Neuron (in vitro differentiated cells): ENCODE data around the gene SLC6A9.

ENCODE experiments used
- H2AFZ ChIP-seq: one replicate; pipeline ENCODE4 v1.6.1; 2013; ENCODE audit warnings: low read depth, mild to moderate bottlenecking, inconsistent platforms, low read length, moderate library complexity
- H3K27me3 ChIP-seq: one replicate; pipeline ENCODE4 v1.6.1; 2013; ENCODE audit warnings: low read length; ENCODE audit not compliant: insufficient read depth
- H3K36me3 ChIP-seq: one replicate; pipeline ENCODE4 v1.6.1; 2013; ENCODE audit warnings: low read length; ENCODE audit not compliant: insufficient read depth
- H3K4me1 ChIP-seq: one replicate; pipeline ENCODE4 v1.6.1; 2013; ENCODE audit warnings: low read length; ENCODE audit not compliant: insufficient read depth
- H3K4me3 ChIP-seq: 2 replicates; pipeline ENCODE4 v1.5.1; 2013; ENCODE audit warnings: mild to moderate bottlenecking, low read length, moderate library complexity
- H3K9me3 ChIP-seq: one replicate; pipeline ENCODE4 v1.6.1; 2013; ENCODE audit warnings: low read length

Gene SLC6A9

GRCh38 chr1:43956234-43956633, 75.0 kb downstream of the SLC6A9 start:
- Histone ChIP-seq H3K4me3 (no peak overlapping the region), H3K36me3 (peaks cover 35% of the 10 kb centered on the region)

DNA sequence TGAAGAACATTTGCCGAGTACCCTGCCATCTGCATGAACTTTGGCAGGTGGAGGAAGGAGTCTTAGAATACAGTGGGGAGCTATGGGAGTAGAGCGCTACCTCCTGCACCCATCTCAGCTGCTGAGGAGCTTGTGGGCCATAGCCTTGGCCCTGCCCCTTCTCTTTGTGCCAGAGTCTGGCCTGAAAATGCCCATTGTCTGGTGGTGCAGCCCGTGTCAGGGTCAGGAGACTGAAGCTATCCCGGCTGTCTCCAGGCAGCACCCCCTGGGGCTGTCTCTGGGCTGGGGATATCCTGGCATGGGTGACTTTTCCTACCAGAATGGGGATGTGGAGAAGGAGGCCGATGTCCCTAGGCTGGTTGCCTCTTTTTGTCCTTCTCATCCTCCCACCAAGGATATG, 77.2 kb downstream of the SLC6A9 start:
- no peaks in the 10 kb centered on the region for H3K9me3 ChIP-seq
- H3K36me3 ChIP-seq = peaks cover 30% of the 10 kb centered on the region
- H2AFZ ChIP-seq = no peak overlapping the region
- H3K4me3 ChIP-seq = no peak overlapping the region
- H3K27me3 ChIP-seq = no peaks in the 10 kb centered on the region
- peaks cover 12% of the 10 kb centered on the region for H3K4me1 ChIP-seq

More at GRCh38 chr1:43956234-43956633, 75.0 kb downstream of the SLC6A9 start:
- H3K27me3 ChIP-seq = no peaks in the 10 kb centered on the region
- no peak overlapping the region for H2AFZ ChIP-seq
- no peaks in the 10 kb centered on the region for H3K9me3 ChIP-seq
- peaks cover 12% of the 10 kb centered on the region for H3K4me1 ChIP-seq

- no peaks in the 10 kb centered on the region for H3K9me3 ChIP-seq
- no peak overlapping the region for H2AFZ ChIP-seq
- H3K36me3 ChIP-seq = peaks cover 28% of the 10 kb centered on the region
- no peaks in the 10 kb centered on the region for H3K27me3 ChIP-seq
- peaks cover 14% of the 10 kb centered on the region for H3K4me1 ChIP-seq
- no peak overlapping the region for H3K4me3 ChIP-seq
Observed at GRCh38 chr1:43953361-43953760, 77.9 kb downstream of the SLC6A9 start.

DNA sequence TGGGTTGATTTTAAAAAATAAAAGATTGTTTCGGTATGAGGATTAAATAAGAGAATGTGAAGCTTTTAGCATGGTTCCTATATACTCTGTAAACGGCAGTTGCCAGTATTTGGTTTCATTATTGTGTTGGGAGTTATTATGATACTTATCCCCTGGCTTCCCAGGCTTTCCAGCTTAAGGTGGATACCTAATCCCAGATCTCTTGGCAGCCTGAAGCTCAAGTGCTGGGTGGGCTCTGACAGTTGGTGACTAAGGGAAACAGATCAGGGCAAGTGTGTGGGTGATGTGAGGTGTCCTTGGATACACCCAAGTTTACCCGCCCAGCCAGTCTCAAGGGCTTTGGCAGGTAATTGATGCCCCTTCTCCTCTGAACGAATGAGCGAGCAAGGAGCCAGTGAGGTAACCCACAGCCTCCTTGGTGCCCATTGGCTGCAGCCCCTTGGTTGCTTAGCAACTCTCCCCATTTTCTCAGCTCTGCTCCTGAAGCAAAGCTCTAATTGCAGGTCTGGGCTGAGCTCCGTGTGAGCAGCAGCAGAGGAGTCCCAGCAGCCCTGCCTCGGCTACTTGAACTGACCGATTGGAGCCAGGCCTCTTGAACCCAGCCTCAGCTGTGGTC, 78.4 kb downstream of the SLC6A9 start:
- Histone ChIP-seq H3K9me3 (no peaks in the 10 kb centered on the region), H3K4me3 (no peak overlapping the region), H3K27me3 (no peaks in the 10 kb centered on the region), H3K36me3 (peaks cover 25% of the 10 kb centered on the region), H2AFZ (no peak overlapping the region), H3K4me1 (peaks cover 19% of the 10 kb centered on the region)

GRCh38 chr1:43951021-43951985, 80.0 kb downstream of the SLC6A9 start:
- Histone ChIP-seq H3K27me3 (no peaks in the 10 kb centered on the region), H3K4me3 (no peak overlapping the region), H3K36me3 (peaks cover 10% of the 10 kb centered on the region)

DNA sequence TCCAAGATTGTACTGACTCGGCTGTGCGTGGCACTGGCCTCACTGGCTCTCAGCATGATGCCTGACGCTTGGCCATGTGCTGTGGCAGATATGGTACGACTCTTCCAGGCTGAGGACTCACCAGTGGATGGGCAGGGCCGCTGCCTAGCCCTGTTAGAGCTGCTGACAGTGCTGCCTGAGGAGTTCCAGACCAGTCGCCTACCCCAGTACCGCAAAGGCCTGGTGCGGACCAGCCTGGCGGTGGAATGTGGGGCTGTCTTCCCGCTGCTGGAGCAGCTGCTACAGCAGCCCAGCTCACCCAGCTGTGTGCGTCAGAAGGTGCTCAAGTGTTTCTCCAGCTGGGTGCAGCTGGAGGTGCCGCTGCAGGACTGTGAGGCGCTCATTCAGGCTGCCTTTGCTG, 81.6 kb downstream of the SLC6A9 start:
- no peak overlapping the region for H2AFZ ChIP-seq
- peaks cover 31% of the 10 kb centered on the region for H3K4me1 ChIP-seq
- H3K4me3 ChIP-seq = no peak overlapping the region
- peaks cover 10% of the 10 kb centered on the region for H3K36me3 ChIP-seq
- H3K9me3 ChIP-seq = no peaks in the 10 kb centered on the region
- H3K27me3 ChIP-seq = no peaks in the 10 kb centered on the region

More at GRCh38 chr1:43951021-43951985, 80.0 kb downstream of the SLC6A9 start:
- H3K9me3 ChIP-seq = no peaks in the 10 kb centered on the region
- no peak overlapping the region for H2AFZ ChIP-seq
- peaks cover 27% of the 10 kb centered on the region for H3K4me1 ChIP-seq

DNA sequence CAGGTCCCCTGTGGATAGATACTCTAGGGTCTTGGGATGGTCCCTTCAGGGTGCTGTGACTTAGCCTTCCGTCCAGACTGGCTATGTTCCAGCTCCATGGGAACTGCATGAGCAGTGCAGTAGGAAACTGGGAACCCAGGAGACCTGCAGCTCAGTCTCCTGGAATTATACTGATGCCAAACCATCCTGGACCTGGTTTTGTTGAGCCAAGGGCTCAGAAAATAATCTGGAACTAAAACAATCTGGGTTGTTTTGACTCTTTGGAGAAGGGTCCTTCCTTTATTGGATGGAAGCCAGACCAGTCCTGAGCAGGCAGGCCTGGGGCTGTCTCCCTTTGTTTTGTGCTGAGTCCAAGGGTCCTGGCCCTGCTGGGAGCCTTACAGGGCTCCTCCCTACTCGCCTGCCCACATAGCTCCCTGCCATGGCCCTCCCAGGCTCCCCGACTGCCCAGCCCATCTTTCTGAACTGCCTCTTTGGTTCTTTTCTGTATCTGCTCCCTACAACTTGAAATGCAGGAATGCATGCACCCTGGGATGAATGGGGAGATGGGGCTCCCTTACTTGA, 83.3 kb downstream of the SLC6A9 start:
- peaks cover 10% of the 10 kb centered on the region for H3K36me3 ChIP-seq
- peaks cover 22% of the 10 kb centered on the region for H3K4me1 ChIP-seq
- H3K27me3 ChIP-seq = no peaks in the 10 kb centered on the region
- H2AFZ ChIP-seq = no peak overlapping the region
- no peaks in the 10 kb centered on the region for H3K9me3 ChIP-seq
- peak overlapping the region; percentile 71 for H3K4me3 ChIP-seq

DNA sequence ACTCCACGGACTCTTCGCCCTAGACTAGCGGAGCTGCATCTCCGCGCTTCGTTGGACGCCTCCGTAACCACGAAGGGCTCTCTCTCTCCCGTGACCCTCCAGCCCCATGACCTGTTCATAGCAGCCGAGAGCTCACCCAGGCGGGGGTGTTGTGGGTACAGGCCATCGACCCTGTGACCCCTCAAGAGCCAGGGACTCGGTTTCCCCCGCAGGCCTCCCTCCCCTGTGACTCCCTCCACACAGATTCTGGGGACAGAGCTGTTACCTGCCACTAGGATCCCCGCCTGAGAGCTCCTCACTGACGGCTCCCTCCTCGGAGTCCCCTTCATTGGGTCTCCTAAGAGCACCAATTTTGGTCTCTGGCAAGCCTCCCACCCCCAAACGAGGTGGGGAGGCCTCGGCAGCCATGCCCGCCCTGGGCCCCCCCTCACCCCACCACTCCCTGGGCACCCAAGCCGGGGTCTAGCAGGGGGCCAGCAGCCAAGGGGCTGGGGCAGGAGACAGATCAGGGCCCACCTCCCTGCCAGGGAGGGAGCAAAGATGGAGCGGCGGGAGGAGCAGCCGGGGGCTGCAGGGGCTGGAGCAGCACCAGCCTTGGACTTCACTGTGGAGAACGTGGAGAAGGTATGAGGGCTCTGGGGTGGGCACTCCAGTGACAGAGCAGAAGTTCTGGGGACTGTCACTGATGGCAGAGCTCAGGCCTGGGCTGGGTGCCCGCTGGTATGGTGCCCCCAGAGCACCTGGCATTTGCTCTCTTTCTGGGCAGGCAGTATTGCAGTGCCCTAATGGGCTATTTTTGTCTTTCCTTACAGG, 84.0 kb downstream of the SLC6A9 start:
- Histone ChIP-seq H2AFZ (peak overlapping the region; percentile 36), H3K9me3 (no peaks in the 10 kb centered on the region), H3K27me3 (no peaks in the 10 kb centered on the region), H3K4me1 (peaks cover 19% of the 10 kb centered on the region), H3K4me3 (peak overlapping the region; percentile 71), H3K36me3 (peaks cover 10% of the 10 kb centered on the region)
